Brain microvascular endothelial cell (primary cell): ENCODE measurements around the gene ZSCAN5B.
A peak's percentile ranks its signal among the peaks of the same experiment; 100 is the strongest.

Experiments used
- DNase-seq: peaks from one replicate; pipeline ENCODE4 v3.0.0-alpha.2; 2020
- H3K27ac ChIP-seq: fragments of 250-450 bp; sonication (Bioruptor Pico); 2 replicates; pipeline ENCODE4 v1.5.1; 2020; ENCODE audit warnings: mild to moderate bottlenecking, moderate library complexity
- H3K27me3 ChIP-seq: fragments of 250-450 bp; sonication (Bioruptor Pico); replicated peaks from 2 replicates; pipeline ENCODE4 v1.5.1; 2020; ENCODE audit warnings: mild to moderate bottlenecking
- H3K36me3 ChIP-seq: fragments of 250-450 bp; sonication (Bioruptor Pico); replicated peaks from 2 replicates; pipeline ENCODE4 v1.5.1; 2020; ENCODE audit warnings: mild to moderate bottlenecking
- H3K4me3 ChIP-seq: 2 replicates; pipeline ENCODE4 v1.5.1; 2011; ENCODE audit warnings: low read depth, mild to moderate bottlenecking, control low read depth, low read length, moderate library complexity
- CTCF ChIP-seq: IDR thresholded peaks from 2 replicates; pipeline ENCODE4 v1.5.1; 2011; ENCODE audit warnings: low read depth, mild to moderate bottlenecking, moderate library complexity, low read length, control low read depth, inconsistent platforms; ENCODE audit errors: missing control alignments
- in situ Hi-C: cut with HindIII; loops from 2 replicates; pipeline ENCODE4 v1.10.0; 2017; ENCODE audit warnings: low sequenced_read_pairs, low pct_ligation_motif_present

ZSCAN5B gene

GRCh38 chr19:56142897-56143434 lies 54.6 kb downstream of the ZSCAN5B start:
- H3K27me3 ChIP-seq, result no peaks in the 10 kb centered on the region
- TF ChIP-seq CTCF, result no peak
- H3K27ac ChIP-seq, result no peak overlapping the region
- peaks cover 13% of the 10 kb centered on the region for H3K36me3 ChIP-seq
- no peak overlapping the region for H3K4me3 ChIP-seq
- in situ Hi-C loops, result no loop called here
- no peak for DNase-seq

GRCh38 chr19:56142087-56142787 lies 55.3 kb downstream of the ZSCAN5B start:
- H3K4me3 ChIP-seq, result peak overlapping the region; percentile 71
- no peak overlapping the region for H3K27ac ChIP-seq

GRCh38 chr19:56141417-56141993 lies 56.1 kb downstream of the ZSCAN5B start:
- in situ Hi-C loops, result no loop called here
- no peaks in the 10 kb centered on the region for H3K27me3 ChIP-seq
- no peak for DNase-seq
- H3K36me3 ChIP-seq, result peaks cover 4% of the 10 kb centered on the region
- H3K27ac ChIP-seq, result no peak overlapping the region
- H3K4me3 ChIP-seq, result peak overlapping the region; percentile 71
- TF ChIP-seq CTCF, result no peak

More at GRCh38 chr19:56142087-56142787, 55.3 kb downstream of the ZSCAN5B start:
- in situ Hi-C loops, result no loop called here
- no peak for TF ChIP-seq CTCF
- Histone ChIP-seq H3K27me3 (no peaks in the 10 kb centered on the region), H3K36me3 (peaks cover 9% of the 10 kb centered on the region)
- no peak for DNase-seq

- in situ Hi-C loops, result no loop called here
- peak within 1 kb of the TSS; percentile 71 for H3K4me3 ChIP-seq
- H3K27ac ChIP-seq, result peak within 1 kb of the TSS; percentile 63
- DNase-seq, result peak; percentile 99
- TF ChIP-seq CTCF, result no peak
- peaks cover 4% of the 10 kb centered on the region for H3K36me3 ChIP-seq
- H3K27me3 ChIP-seq, result no peaks in the 10 kb centered on the region
These were observed 56.8 kb downstream of the ZSCAN5B start, which contains the start of gene ZNF444 for GRCh38 chr19:56140583-56141416. Gene ZNF444 (plus strand): TSS chr19:56141287. CDS start chr19:56146912, 5,625 bp downstream.

GRCh38 chr19:56139847-56140582 lies 57.6 kb downstream of the ZSCAN5B start:
- in situ Hi-C loops, result no loop called here
- Histone ChIP-seq H3K36me3 (peaks cover 4% of the 10 kb centered on the region), H3K27ac (peak overlapping the region; percentile 63), H3K4me3 (peak overlapping the region; percentile 71), H3K27me3 (no peaks in the 10 kb centered on the region)
- TF ChIP-seq CTCF, result no peak
- DNase-seq, result no peak
